LNCaP clone FGC (cell line): Measurements from ENCODE around the gene SPNS2.

Experiments used
- DNase-seq: peaks from one replicate; pipeline ENCODE4 v3.0.0-alpha.2; 2011; ENCODE audit warnings: low read depth
- H3K4me3 ChIP-seq: 2 replicates; pipeline ENCODE4 v1.5.1; 2011; ENCODE audit warnings: mild to moderate bottlenecking, low read depth, low read length, control low read depth
- CTCF ChIP-seq: IDR thresholded peaks from 2 replicates; pipeline ENCODE4 v1.5.1; 2012; ENCODE audit warnings: mild to moderate bottlenecking; ENCODE audit not compliant: control insufficient read depth, insufficient read depth; ENCODE audit errors: extremely low read depth

The SPNS2 gene

GRCh38 chr17:4465786-4466185, 32.9 kb upstream of the SPNS2 start:
- no peak for DNase-seq
- no peak for TF ChIP-seq CTCF
- H3K4me3 ChIP-seq: no peak overlapping the region

- no peak overlapping the region for H3K4me3 ChIP-seq
- no peak for DNase-seq
- TF ChIP-seq CTCF: no peak
These were observed 31.4 kb upstream of the SPNS2 start for GRCh38 chr17:4467287-4467686.

DNA sequence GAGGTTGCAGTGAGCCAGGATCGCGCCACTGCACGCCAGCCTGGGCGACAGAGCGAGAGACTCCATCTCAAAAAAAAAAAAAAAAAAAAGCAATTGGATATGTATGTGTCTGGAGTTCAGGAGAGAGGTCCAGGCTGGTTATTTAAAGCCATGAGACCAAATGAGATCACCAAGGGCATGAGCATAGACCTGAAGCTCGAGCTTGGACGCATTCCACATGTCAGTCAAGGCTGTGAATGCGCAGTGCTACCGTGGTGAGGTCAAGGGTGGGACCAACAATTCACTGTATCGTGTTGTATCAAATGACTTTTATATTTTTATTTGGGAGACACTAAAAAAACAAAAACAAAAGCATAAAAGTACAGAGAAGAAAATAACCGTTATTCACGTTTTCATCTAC, 29.1 kb upstream of the SPNS2 start:
- TF ChIP-seq CTCF: no peak
- DNase-seq: no peak
- H3K4me3 ChIP-seq: no peak overlapping the region

GRCh38 chr17:4472286-4472685, 26.4 kb upstream of the SPNS2 start:
- no peak overlapping the region for H3K4me3 ChIP-seq
- no peak for DNase-seq
- no peak for TF ChIP-seq CTCF

DNA sequence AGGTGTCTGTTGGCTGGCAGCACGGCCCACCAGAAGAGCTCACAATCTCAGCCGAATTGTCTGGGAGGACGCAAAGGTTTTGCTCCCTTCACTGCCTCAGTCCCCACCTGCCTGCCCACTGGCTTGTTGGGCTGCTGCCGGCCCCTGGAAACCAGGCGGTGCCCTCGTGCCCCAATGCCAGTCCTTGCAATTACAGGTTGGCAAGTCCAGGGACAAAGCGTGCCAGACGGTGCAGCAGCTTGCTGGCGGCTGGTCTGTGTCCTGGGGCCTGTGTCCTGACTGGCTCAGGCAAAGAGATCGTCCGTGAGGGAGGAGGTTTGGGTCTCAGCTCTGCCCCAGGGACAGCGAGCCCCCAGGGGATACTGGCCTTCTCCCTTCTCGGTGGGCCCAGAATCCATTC, 24.6 kb upstream of the SPNS2 start:
- no peak for DNase-seq
- TF ChIP-seq CTCF: no peak
- H3K4me3 ChIP-seq: no peak overlapping the region

DNA sequence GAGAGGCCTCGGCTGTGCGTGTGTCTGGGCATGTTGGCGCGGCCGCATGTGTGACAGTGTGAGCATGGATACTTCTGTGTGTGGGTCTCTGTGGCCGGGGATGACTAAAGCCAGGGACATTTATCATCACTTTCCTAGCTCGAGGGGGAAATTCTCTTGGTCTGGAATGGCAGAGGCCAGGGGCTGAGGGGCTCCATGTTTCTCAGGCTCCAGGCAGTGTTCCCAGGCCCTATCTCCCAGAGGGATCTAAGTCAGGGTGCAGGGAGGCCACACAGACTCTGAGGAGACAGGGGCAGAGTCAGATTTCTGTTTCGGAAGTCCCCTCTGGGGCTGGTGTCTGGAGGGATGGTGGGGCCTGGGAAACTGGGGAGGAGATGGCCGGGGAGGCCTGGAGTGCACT, 23.7 kb upstream of the SPNS2 start:
- no peak overlapping the region for H3K4me3 ChIP-seq
- no peak for DNase-seq
- TF ChIP-seq CTCF: no peak

- H3K4me3 ChIP-seq: no peak overlapping the region
- no peak for DNase-seq
- TF ChIP-seq CTCF: no peak
These were observed 23.2 kb upstream of the SPNS2 start for GRCh38 chr17:4475463-4475862.
